WTC11 (cell line): ENCODE measurements around the gene UBTD1. TPM values are rescaled to one million over a fixed set of nuclear protein-coding genes. Genes with fewer than 3 reads are reported as not detected.

Experiments
- ATAC-seq: fragments of 200-7000 bp; cut with Tn5 transposase; 2 replicates; pipeline ENCODE4 v1.10.0; 2021; ENCODE audit warnings: mild to moderate bottlenecking, moderate library complexity
- CTCF ChIA-PET: fragments of 300-600 bp; sonication (Branson Sonifier 250); formaldehyde crosslinking; loops from one replicate; lab custom pipeline; 2021; ENCODE audit warnings: antibody characterized with exemption; lab: Charles Lee
- POLR2A ChIA-PET: fragments of 350-600 bp; sonication (Branson Sonifier 250); formaldehyde crosslinking; loops from one replicate; lab custom pipeline; 2021; ENCODE audit warnings: antibody characterized with exemption; lab: Charles Lee
- DNase-seq: peaks from one replicate; pipeline ENCODE4 v3.0.0; 2021; ENCODE audit warnings: low spot score
- H3K27ac Mint-ChIP-seq: 2 replicates; pipeline ENCODE4 v1.8.0; 2021; ENCODE audit warnings: mixed read lengths
- H3K27me3 Mint-ChIP-seq: 2 replicates; pipeline ENCODE4 v1.8.0; 2021; ENCODE audit warnings: low read depth, mild to moderate bottlenecking, moderate library complexity, mixed read lengths
- H3K36me3 Mint-ChIP-seq: 2 replicates; pipeline ENCODE4 v1.8.0; 2021; ENCODE audit warnings: mixed read lengths
- H3K4me1 Mint-ChIP-seq: 2 replicates; pipeline ENCODE4 v1.8.0; 2022; ENCODE audit warnings: mixed read lengths
- H3K4me3 Mint-ChIP-seq: 2 replicates; pipeline ENCODE4 v1.8.0; 2021; ENCODE audit warnings: mild to moderate bottlenecking, moderate library complexity, mixed read lengths
- H3K9me3 Mint-ChIP-seq: 2 replicates; pipeline ENCODE4 v1.8.0; 2021; ENCODE audit warnings: mixed read lengths
- AFF4 ChIP-seq: sonication (generic); formaldehyde crosslinking; IDR thresholded peaks from 2 replicates; pipeline ENCODE4 v1.8.1; 2023; ENCODE audit warnings: mild to moderate bottlenecking, missing genetic modification reagents, borderline replicate concordance
- AR ChIP-seq: fragments of 250-450 bp; sonication (Bioruptor Pico); IDR thresholded peaks from 2 replicates; pipeline ENCODE4 v1.9.0; 2021; ENCODE audit warnings: mild to moderate bottlenecking
- ATF2 ChIP-seq: sonication (generic); formaldehyde crosslinking; IDR thresholded peaks from 2 replicates; pipeline ENCODE4 v1.8.1; 2022; ENCODE audit warnings: low read depth, missing genetic modification reagents, borderline replicate concordance
- CBFB ChIP-seq: sonication (generic); formaldehyde crosslinking; IDR thresholded peaks from 2 replicates; pipeline ENCODE4 v1.8.1; 2022; ENCODE audit warnings: mild to moderate bottlenecking, low read depth, missing genetic modification reagents
- CREB1 ChIP-seq: sonication (generic); formaldehyde crosslinking; IDR thresholded peaks from 2 replicates; pipeline ENCODE4 v1.8.0; 2023; ENCODE audit warnings: mild to moderate bottlenecking, missing genetic modification reagents
- E2F5 ChIP-seq: sonication (generic); formaldehyde crosslinking; IDR thresholded peaks from 2 replicates; pipeline ENCODE4 v1.8.1; 2022; ENCODE audit warnings: mild to moderate bottlenecking, moderate library complexity, missing genetic modification reagents
- ELF4 ChIP-seq: sonication (generic); formaldehyde crosslinking; IDR thresholded peaks from 2 replicates; pipeline ENCODE4 v1.8.1; 2022; ENCODE audit warnings: low read depth, mild to moderate bottlenecking, moderate library complexity, missing genetic modification reagents
- EMX1 ChIP-seq: fragments of 250-450 bp; sonication (Bioruptor Pico); IDR thresholded peaks from 2 replicates; pipeline ENCODE4 v1.8.0; 2021; ENCODE audit warnings: mild to moderate bottlenecking
- FOXP1 ChIP-seq: sonication (generic); formaldehyde crosslinking; IDR thresholded peaks from 2 replicates; pipeline ENCODE4 v1.8.0; 2022; ENCODE audit warnings: missing genetic modification reagents, mild to moderate bottlenecking, moderate library complexity, borderline replicate concordance
- GTF2I ChIP-seq: fragments of 250-450 bp; sonication (Bioruptor Pico); conservative IDR thresholded peaks from 2 replicates; pipeline ENCODE4 v1.4.0; 2021; ENCODE audit warnings: mild to moderate bottlenecking
- MAX ChIP-seq: sonication (generic); formaldehyde crosslinking; IDR thresholded peaks from 2 replicates; pipeline ENCODE4 v1.8.0; 2022; ENCODE audit warnings: mild to moderate bottlenecking, missing genetic modification reagents
- NFATC4 ChIP-seq: fragments of 250-450 bp; sonication (Bioruptor Pico); IDR thresholded peaks from 2 replicates; pipeline ENCODE4 v1.9.0; 2021; ENCODE audit warnings: mild to moderate bottlenecking
- PREB ChIP-seq: sonication (generic); formaldehyde crosslinking; IDR thresholded peaks from 2 replicates; pipeline ENCODE4 v1.8.1; 2022; ENCODE audit warnings: mild to moderate bottlenecking, missing genetic modification reagents, moderate library complexity, borderline replicate concordance
- SP1 ChIP-seq: sonication (generic); formaldehyde crosslinking; conservative IDR thresholded peaks from 2 replicates; pipeline ENCODE4 v1.8.1; 2022; ENCODE audit warnings: missing genetic modification reagents
- ZNF281 ChIP-seq: sonication (generic); formaldehyde crosslinking; IDR thresholded peaks from 2 replicates; pipeline ENCODE4 v1.8.0; 2023; ENCODE audit warnings: mild to moderate bottlenecking, missing genetic modification reagents
- ZNF396 ChIP-seq: fragments of 250-450 bp; sonication (Bioruptor Pico); IDR thresholded peaks from 2 replicates; pipeline ENCODE4 v1.8.0; 2021; ENCODE audit warnings: mild to moderate bottlenecking, moderate library complexity, borderline replicate concordance
- ZNF671 ChIP-seq: fragments of 250-450 bp; sonication (Bioruptor Pico); IDR thresholded peaks from 2 replicates; pipeline ENCODE4 v1.8.0; 2021; ENCODE audit warnings: mild to moderate bottlenecking
- total RNA-seq: library from RNA; stranded (reverse); gene quantifications from 3 replicates; pipeline ENCODE4 v1.2.3, GENCODE V29; 2021

Gene UBTD1
- total RNA-seq, 1 experiment from 2014 or later, result 35.7 TPM

GRCh38 chr10:97494863-97495506 is 3.7 kb upstream of the UBTD1 start:
- H3K27me3 Mint-ChIP-seq, result peaks cover 5% of the 10 kb centered on the region
- POLR2A ChIA-PET, result interaction anchor here (1.0 kb wide), 1 partner anchor 15 kb away, joined by 5 read pairs; no protein-coding TSS in a partner anchor
- no peak for TF ChIP-seq ATF2 (CRISPR knock-in tag)
- 0 out of 2 replicates have a peak, but pooled peaks have one; percentile 24 for TF ChIP-seq SP1 (CRISPR knock-in tag)
- TF ChIP-seq, all 79 proteins: peak for 1
- no peak for ATAC-seq
- CTCF ChIA-PET, result interaction anchor here (1.1 to 1.7 kb wide), 9 partner anchors 10 to 284 kb away, joined by 3 to 9 read pairs (median 4); no protein-coding TSS in a partner anchor
- peaks cover 12% of the 10 kb centered on the region for H3K36me3 Mint-ChIP-seq
- peak overlapping the region; percentile 94 for H3K27ac Mint-ChIP-seq
- DNase-seq, result peak; percentile 36
- H3K4me1 Mint-ChIP-seq, result peaks cover 59% of the 10 kb centered on the region
- H3K4me3 Mint-ChIP-seq, result peak overlapping the region; percentile 81
- H3K9me3 Mint-ChIP-seq, result no peaks in the 10 kb centered on the region

GRCh38 chr10:97497572-97498075 is 1.1 kb upstream of the UBTD1 start:
- Mint-ChIP-seq H3K27ac (peak overlapping the region; percentile 91), H3K9me3 (no peaks in the 10 kb centered on the region), H3K4me3 (peak overlapping the region; percentile 81), H3K4me1 (peaks cover 59% of the 10 kb centered on the region), H3K27me3 (peaks cover 21% of the 10 kb centered on the region), H3K36me3 (peaks cover 12% of the 10 kb centered on the region)
- ATAC-seq, result peak; percentile 3
- CTCF ChIA-PET, result interaction anchor here (0.6 to 1.0 kb wide), 6 partner anchors 34 to 64 kb away, joined by 3 to 7 read pairs (median 4); no protein-coding TSS in a partner anchor
- POLR2A ChIA-PET, result interaction anchor here (1.0 kb wide), 1 partner anchor 17 kb away, joined by 4 read pairs; no protein-coding TSS in a partner anchor
- peak; percentile 64 for DNase-seq
- TF ChIP-seq ZNF281 (CRISPR knock-in tag) (no peak), FOXP1 (CRISPR knock-in tag) (no peak), ZNF396 (CRISPR knock-in tag) (no peak), ZNF671 (CRISPR knock-in tag) (0 out of 2 replicates have a peak, but pooled peaks have one; percentile 15), PREB (CRISPR knock-in tag) (no peak), AR (CRISPR knock-in tag) (0 out of 2 replicates have a peak, but pooled peaks have one; percentile 22), CREB1 (CRISPR knock-in tag) (peak; percentile 6; the same call in 1 of the 2 replicates), ELF4 (CRISPR knock-in tag) (no peak), CBFB (CRISPR knock-in tag) (no peak), E2F5 (no peak), AFF4 (CRISPR knock-in tag) (no peak), MAX (CRISPR knock-in tag) (peak; percentile 71; the same call in 1 of the 2 replicates), GTF2I (CRISPR knock-in tag) (peak; percentile 86), NFATC4 (CRISPR knock-in tag) (no peak), EMX1 (CRISPR knock-in tag) (0 out of 2 replicates have a peak, but pooled peaks have one; percentile 51)
